IPS DF 6.9 (cell line): ENCODE data around the gene PDK2.

Experiments
- DNase-seq: peaks from one replicate; pipeline ENCODE4 v3.0.0-alpha.2; 2013; ENCODE audit warnings: low read depth, low spot score
- H3K27ac ChIP-seq: one replicate; pipeline ENCODE4 v1.5.1; 2013; ENCODE audit warnings: low read length, control low read depth
- H3K27me3 ChIP-seq: 2 replicates; pipeline ENCODE4 v1.6.1; 2013; ENCODE audit warnings: mild to moderate bottlenecking, low read length; ENCODE audit not compliant: control insufficient read depth, insufficient read depth
- H3K36me3 ChIP-seq: 2 replicates; pipeline ENCODE4 v1.6.1; 2013; ENCODE audit warnings: low read length; ENCODE audit not compliant: control insufficient read depth, insufficient read depth
- H3K4me1 ChIP-seq: 2 replicates; pipeline ENCODE4 v1.6.1; 2013; ENCODE audit warnings: low read length; ENCODE audit not compliant: control insufficient read depth, insufficient read depth
- H3K4me3 ChIP-seq: 2 replicates; pipeline ENCODE4 v1.5.1; 2013; ENCODE audit warnings: mild to moderate bottlenecking, low read length
- H3K9me3 ChIP-seq: 2 replicates; pipeline ENCODE4 v1.6.1; 2013; ENCODE audit warnings: low read length, inconsistent platforms; ENCODE audit not compliant: control insufficient read depth, insufficient read depth
- WGBS: extraction: QIAGEN DNeasy Blood & Tissue Kit; methylation state at CpG from one replicate; pipeline ENCODE4 v1.1.7; 2013; ENCODE audit warnings: mixed read lengths, missing lambda C conversion rate; ENCODE audit not compliant: insufficient read length, insufficient coverage; 5-methylcytosine and 5-hydroxymethylcytosine counted together

The PDK2 gene

DNA sequence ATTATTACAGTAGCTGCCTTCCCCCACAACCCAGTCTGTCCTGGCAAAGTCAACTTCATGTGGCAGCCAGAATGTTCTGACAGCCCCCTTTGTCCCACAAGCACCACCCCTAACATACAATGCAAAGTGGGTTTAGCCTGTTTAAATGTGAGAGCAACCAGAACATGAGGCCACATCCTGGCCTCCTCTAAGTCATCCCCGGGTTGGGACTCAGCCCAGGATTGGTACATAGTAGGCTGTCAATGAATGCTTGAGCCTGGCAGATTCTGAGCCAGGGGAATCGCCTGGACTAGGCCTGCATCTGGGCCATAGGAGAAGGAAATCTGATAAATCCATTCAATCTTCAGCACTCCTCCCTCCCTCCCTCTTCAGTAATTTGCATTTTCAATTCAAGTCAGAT is 43.5 kb upstream of the PDK2 start:
- Histone ChIP-seq H3K4me1 (peaks cover 12% of the 10 kb centered on the region; the same call in 1 of the 2 replicates), H3K27me3 (no peaks in the 10 kb centered on the region), H3K9me3 (no peaks in the 10 kb centered on the region), H3K27ac (no peak overlapping the region), H3K4me3 (no peak overlapping the region), H3K36me3 (no peaks in the 10 kb centered on the region)
- no CpG with 5 or more reads among the region's 2 CpGs for WGBS
- no peak for DNase-seq

GRCh38 chr17:50052241-50052796 is 42.8 kb upstream of the PDK2 start:
- no CpG with 5 or more reads among the region's 6 CpGs for WGBS
- Histone ChIP-seq H3K36me3 (no peaks in the 10 kb centered on the region), H3K4me3 (no peak overlapping the region), H3K27me3 (no peaks in the 10 kb centered on the region), H3K9me3 (no peaks in the 10 kb centered on the region), H3K4me1 (peaks cover 12% of the 10 kb centered on the region), H3K27ac (no peak overlapping the region)
- no peak for DNase-seq

GRCh38 chr17:50052822-50053653 is 42.1 kb upstream of the PDK2 start:
- Histone ChIP-seq H3K36me3 (no peaks in the 10 kb centered on the region), H3K4me1 (peaks cover 7% of the 10 kb centered on the region), H3K27ac (no peak overlapping the region), H3K9me3 (no peaks in the 10 kb centered on the region), H3K27me3 (no peaks in the 10 kb centered on the region), H3K4me3 (no peak overlapping the region)
- no peak for DNase-seq
- WGBS: no CpG with 5 or more reads among the region's 7 CpGs

DNA sequence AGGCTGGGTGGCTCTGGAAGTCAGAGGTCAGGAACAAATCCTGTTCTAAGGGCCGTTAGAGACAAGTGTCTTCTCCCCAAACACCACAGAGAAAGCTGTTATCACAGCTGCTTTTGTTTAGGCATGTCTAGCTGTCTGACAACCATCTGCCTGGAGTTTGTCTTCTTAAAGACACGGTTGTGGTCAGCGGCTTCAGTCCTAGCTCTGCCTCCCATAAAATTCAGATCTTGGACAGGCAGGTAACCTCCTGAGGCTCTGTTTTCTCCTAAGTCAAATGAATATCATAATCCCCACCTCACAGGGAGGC is 41.5 kb upstream of the PDK2 start:
- Histone ChIP-seq H3K36me3 (no peaks in the 10 kb centered on the region), H3K27me3 (no peaks in the 10 kb centered on the region), H3K4me1 (peaks cover 7% of the 10 kb centered on the region), H3K4me3 (no peak overlapping the region), H3K27ac (no peak overlapping the region), H3K9me3 (no peaks in the 10 kb centered on the region)
- WGBS: no CpG with 5 or more reads among the region's 3 CpGs
- DNase-seq: no peak

- no peaks in the 10 kb centered on the region for H3K27me3 ChIP-seq
- H3K27ac ChIP-seq: no peak overlapping the region
- DNase-seq: no peak
- no peaks in the 10 kb centered on the region for H3K36me3 ChIP-seq
- H3K9me3 ChIP-seq: no peaks in the 10 kb centered on the region
- H3K4me3 ChIP-seq: peak overlapping the region; percentile 72; the same call in 1 of the 2 replicates
- no CpG with 5 or more reads among the region's 14 CpGs for WGBS
- peaks cover 7% of the 10 kb centered on the region for H3K4me1 ChIP-seq
Measured at GRCh38 chr17:50055055-50055425, 40.1 kb upstream of the PDK2 start.

DNA sequence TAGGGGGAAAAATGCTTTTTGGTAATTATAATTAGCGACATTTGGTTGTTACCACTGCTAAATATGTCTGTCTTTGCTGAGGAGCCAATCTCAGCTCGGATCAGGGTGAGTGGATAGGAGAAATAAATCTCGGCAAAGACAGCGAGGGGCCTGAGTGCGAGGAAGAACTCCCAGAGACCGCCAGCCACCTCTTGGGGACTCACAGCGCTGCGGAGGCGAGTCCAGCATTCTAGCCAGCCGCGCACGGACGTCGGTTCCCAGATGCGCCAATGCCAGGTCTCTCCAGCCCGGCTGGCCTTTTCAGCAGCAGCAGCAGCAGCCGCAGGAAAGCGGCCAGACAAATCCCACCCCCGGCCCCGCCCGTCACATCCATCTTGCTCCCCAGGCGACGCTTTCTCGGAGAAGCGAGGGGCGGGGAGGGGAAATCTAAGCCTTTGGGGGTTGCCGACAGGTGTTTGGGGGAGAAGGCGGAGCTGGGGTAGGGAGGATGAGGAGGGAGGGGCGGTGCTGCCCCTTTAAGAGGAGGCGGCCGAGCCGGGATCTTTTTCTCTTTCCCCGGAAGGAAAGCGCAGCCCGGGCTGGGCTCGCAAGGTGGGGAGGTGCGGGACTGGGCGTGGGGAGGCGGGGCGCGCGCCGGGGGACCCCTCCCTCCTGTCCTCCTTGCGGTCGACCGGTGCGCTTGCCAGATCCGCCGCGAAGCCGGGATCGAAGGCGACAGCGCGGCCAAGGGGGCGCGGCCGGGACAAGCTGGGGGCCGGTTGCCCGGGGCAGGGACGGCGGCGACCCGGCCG is 39.5 kb upstream of the PDK2 start, which contains the start of gene ITGA3:
Gene ITGA3, plus strand, starts transcription at position 685 of the 791 bp plus-strand sequence. CDS start 330 bp downstream, outside the sequence.
- no CpG with 5 or more reads among the region's 65 CpGs for WGBS

DNA sequence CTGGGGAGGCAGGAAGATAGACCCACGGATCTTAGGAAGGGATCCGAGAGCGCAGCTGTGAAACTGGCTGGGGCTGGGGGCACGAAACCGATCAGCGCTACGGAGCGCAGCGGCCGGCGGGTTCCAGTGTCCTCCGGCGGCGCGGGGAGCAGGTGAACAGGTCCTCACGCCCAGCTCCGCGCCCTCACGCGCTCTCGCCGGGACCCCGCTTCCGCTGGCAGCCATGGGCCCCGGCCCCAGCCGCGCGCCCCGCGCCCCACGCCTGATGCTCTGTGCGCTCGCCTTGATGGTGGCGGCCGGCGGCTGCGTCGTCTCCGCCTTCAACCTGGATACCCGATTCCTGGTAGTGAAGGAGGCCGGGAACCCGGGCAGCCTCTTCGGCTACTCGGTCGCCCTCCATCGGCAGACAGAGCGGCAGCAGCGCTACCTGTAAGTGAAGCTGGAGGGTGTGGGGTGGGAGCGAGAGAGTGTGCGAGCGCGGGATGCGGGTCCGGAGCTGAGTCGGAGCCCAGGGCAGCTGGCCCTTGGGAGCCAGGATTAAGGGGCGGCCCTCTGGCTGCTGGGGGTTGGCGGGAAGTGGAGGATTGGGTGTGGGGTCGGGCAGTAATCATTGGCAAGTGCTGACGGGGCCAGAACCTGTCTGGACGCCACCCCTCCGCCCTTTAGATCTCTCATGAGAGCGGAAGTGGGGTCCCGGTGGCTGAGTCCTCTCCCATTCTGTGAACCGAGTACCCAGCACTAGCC is 38.8 kb upstream of the PDK2 start:
- Histone ChIP-seq H3K27ac (no peak overlapping the region), H3K4me3 (peak overlapping the region; percentile 72), H3K27me3 (no peaks in the 10 kb centered on the region), H3K4me1 (peaks cover 4% of the 10 kb centered on the region), H3K36me3 (no peaks in the 10 kb centered on the region), H3K9me3 (no peaks in the 10 kb centered on the region)
- no CpG with 5 or more reads among the region's 64 CpGs for WGBS
- DNase-seq: no peak

More for the DNA sequence above, 39.5 kb upstream of the PDK2 start, which contains the start of gene ITGA3:
- H3K9me3 ChIP-seq: no peaks in the 10 kb centered on the region
- H3K4me1 ChIP-seq: peaks cover 5% of the 10 kb centered on the region
- H3K27me3 ChIP-seq: no peaks in the 10 kb centered on the region
- no peaks in the 10 kb centered on the region for H3K36me3 ChIP-seq
- H3K4me3 ChIP-seq: peak within 1 kb of the TSS; percentile 72
- no peak within 1 kb of the TSS for H3K27ac ChIP-seq
- DNase-seq: no peak

- Histone ChIP-seq H3K9me3 (no peaks in the 10 kb centered on the region), H3K4me3 (peak overlapping the region; percentile 72; the same call in 1 of the 2 replicates), H3K27me3 (no peaks in the 10 kb centered on the region), H3K4me1 (peaks cover 1% of the 10 kb centered on the region; the same call in 1 of the 2 replicates), H3K27ac (no peak overlapping the region), H3K36me3 (no peaks in the 10 kb centered on the region)
- DNase-seq: no peak
- WGBS: no CpG with 5 or more reads among the region's 15 CpGs
Measured at GRCh38 chr17:50056961-50057330, 38.2 kb upstream of the PDK2 start.

GRCh38 chr17:50057521-50057991 is 37.6 kb upstream of the PDK2 start:
- Histone ChIP-seq H3K27ac (no peak overlapping the region), H3K9me3 (no peaks in the 10 kb centered on the region), H3K36me3 (no peaks in the 10 kb centered on the region), H3K27me3 (no peaks in the 10 kb centered on the region), H3K4me3 (no peak overlapping the region), H3K4me1 (peaks cover 1% of the 10 kb centered on the region; the same call in 1 of the 2 replicates)
- DNase-seq: no peak
- WGBS: no CpG with 5 or more reads among the region's 9 CpGs
